Measurements from ENCODE around the gene ZNF334.

The ZNF334 gene

DNA sequence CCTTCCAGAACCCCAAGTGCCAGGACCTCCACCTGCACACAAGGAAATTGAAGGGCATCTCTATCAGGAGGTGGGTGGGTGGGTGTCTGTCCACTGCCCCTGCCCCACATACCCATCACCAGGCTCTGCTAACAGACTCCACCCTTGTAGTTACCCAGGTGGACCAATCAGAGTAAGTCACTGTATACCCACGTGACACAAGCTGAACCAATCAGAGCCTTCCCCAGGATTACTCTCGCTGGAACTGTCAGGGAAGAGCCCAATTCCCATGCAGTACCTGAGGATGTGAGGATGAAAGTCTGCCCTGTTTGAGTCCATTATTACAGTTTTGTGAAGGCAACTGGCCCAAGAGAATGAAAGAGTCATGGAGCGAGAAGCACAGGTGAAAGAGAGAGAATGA, 32.9 kb upstream of the ZNF334 start:
- DNase-seq (ENCODE audit: low read depth in 1 of 2, low spot score in 1 of 2), result no peak

DNA sequence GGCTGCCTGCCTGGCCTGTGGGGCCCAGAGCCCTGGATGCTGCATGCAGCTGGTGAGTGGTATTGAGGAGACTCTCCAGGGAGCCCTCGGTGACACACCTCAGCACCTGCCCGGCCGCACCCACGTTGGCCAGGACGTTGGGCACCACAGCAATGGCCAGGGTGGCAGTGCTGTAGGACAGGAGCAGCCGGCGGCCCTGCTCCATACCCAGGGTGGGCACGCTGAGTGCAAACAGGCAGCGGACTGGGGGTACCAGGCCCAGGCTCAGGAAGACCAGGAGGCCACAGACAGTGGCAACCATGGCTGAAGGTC, 32.4 kb upstream of the ZNF334 start:
- no peak for DNase-seq (ENCODE audit: low read depth in 1 of 2, low spot score in 1 of 2)

DNA sequence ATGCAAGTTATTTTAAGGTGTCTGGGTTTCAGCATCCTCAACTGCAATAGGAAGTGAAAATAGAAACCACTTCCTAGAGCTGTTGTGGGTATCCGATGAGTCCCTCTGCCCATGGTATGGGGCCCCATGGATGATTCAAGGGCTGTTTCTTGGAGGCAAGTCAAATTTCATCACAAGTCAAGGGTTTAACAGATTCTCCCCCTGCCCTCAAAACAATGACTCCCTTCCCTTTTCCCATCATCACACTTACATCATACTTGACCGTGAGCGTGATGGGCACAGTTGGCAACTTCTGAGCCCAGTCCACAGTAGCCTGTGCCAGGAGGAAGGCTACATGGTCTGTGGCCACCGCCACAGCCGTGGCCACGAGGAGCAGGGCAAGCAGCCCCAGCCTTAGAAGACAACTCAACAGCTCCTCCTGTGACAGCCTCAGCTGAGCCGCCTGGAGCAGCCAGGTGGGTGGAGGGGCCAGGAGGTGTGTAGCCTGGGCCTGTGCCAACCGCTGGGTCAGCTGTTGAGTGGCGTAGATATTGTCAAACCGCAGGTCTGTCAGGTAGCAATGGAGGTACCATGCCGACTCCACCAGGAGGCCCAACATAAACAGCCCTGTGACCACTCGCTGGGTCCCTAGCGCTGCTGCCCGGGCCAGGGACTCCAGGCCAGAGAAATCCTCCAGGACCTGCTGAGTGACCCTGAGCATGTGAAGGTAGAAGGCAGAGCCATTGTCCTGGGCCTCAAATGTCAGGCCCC, 31.9 kb upstream of the ZNF334 start:
- no peak for DNase-seq (ENCODE audit: low read depth in 1 of 2, low spot score in 1 of 2)

DNA sequence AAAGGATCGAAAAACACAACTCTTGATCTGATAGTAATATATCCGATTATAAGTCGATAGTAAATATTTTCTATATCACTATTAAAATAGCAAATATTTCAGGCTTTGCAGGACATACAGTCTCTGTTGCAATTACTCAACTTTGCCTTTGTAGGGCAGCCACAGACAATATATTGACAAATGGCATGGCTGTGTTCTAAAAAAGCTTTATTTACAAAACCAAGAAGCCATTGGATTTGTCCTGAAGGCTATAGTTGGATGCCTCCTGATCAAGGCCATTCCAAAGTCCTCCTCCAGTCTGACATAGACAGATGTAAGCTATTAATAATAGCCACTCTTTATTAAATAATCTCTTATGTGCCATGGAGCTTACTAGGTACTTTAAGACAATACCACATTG, 31.2 kb upstream of the ZNF334 start:
- no peak for DNase-seq (ENCODE audit: low read depth in 1 of 2, low spot score in 1 of 2)

DNA sequence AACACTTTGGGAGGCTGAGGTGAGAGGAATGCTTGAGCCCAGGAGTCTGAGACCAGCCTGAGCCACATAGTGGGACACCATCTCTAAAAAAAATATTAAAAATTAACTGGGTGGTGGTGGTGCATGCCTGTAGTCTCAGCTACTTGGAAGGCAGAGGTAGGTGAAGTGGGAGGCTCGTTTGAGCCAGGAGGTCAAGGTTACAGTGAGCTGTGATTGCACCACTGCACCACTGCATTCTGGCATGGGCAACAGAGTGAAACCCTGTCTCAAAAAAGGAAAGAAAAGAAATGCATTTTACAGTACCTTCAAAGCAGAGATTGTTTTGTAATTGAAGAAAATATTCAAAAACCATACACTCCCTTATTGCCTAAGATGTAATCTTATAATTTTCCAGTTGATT, 30.6 kb upstream of the ZNF334 start:
- DNase-seq (ENCODE audit: low read depth in 1 of 2, low spot score in 1 of 2), result no peak

DNA sequence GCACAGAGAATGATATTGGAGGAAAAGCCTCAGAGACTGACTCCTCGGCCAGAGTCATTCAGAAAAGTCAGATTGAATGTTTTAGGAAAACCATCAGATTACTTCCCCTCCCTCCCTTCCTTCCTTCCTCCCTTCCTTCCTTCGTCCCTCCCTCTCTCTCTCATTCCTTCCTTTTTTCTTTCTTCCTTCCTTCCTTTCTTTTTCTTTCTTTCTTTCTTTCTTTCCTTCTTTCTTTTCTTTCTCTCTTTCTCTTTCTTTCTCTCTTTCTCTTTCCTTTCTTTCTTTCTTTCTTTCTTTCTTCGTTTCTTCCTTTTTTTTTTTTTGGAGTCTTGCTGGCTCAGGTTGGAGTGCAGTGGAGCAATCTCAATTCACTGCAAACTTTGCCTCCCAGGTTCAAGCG, 29.7 kb upstream of the ZNF334 start:
- DNase-seq (ENCODE audit: low read depth in 1 of 2, low spot score in 1 of 2), result no peak

DNA sequence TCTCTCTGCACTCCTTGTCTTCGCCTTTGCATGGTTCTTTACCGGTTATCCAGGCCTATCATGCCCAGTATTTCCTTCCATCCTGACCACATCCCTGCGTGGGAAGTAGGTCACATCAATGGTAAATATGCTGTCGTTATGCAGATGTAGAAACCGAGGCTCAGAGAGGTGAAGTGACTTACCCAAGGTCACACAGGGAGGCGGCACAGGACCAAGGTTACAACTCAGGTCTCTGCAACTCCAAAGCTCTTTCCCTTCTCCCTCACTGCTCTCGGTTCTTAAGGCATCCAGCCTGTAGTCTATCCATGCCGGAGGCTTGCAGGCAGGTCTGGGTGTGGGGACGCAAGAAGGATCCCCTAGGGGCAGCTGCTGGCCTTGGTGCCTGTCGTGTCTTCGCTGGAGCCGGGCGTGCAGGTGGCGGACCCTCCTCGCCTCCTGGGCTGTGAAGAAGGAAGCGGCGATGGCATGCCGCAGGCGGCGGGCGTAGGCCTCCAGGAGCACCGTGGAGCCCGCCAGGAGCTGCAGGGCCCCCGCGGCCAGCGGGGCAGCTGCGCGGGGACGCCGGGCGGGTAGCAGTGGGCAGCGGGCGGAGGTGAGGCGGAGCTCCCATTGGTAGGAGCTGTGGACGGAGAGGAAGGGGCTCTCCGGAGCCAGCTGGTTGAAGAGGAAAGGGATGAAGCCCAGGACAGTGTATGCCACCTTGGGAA, 28.0 kb upstream of the ZNF334 start:
- DNase-seq (ENCODE audit: low read depth in 1 of 2, low spot score in 1 of 2), result no peak

DNA sequence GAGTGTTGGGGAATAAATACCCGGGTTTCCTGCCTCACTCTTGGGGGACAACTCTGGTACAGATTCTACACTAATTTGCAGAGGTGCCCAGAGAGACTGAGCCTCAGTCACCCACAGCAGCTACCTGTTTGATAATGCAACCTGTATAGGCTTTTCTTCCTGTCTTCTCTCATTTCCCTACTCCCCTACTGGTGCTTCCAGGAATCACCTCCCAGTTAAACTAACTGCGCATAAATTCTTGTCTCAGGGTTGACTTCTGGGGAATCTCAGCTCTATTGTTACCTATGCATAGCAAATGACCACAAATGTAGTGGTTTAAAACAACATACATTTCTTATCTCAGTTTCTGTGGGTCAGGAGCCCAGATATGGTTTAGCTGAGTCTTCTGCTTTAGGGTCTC, 25.8 kb upstream of the ZNF334 start:
- DNase-seq (ENCODE audit: low read depth in 1 of 2, low spot score in 1 of 2), result no peak

DNA sequence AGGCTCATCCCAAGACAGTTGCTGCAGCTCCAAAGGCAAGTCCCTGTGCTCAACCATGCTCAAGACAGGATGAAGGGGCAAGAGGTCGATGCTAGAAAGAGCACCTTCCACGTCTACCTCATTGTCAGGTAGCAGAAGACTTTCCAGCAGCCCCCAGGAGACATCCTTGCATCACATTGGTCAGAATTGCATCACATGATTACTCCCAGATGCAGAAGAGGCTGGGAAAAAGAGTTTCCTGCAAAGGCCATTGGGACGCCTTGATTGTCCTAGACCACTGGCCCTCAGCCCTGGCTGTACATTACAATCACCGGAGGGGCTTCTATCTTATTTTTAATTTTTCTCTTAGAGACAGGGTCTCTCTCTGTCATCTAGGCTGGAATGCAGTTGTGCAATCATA, 17.3 kb upstream of the ZNF334 start:
- no peak for DNase-seq (ENCODE audit: low read depth in 1 of 2, low spot score in 1 of 2)

DNA sequence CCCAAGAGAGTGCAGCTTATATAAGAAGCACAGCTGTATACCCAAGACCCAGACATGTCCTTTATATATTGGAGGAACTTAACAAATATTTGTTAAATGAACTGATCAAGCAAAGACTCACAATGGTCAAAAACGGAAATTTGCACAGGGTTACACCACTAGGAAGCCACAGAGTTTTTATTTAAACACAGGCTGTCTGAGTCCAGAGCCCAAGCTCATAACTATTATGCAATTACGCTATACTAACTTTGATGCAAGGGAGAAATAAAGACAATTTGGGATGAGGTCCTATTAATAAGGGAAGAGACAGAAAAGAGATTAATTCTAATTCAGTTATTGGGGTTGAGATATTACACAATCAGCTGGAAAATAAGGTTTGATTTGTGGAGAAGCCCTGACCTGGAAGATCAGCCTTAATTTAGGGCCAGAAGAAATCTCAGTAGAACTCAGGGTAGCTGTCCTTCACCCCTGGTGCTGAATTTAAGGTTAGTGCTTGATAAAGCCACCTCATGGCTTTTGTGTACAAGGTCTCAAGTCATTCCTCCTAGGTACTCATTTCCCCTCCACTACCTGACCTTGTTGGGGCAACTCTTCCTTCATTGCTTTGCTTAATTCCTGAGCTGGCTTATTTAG, 10.5 kb upstream of the ZNF334 start:
- DNase-seq (ENCODE audit: low read depth in 1 of 2, low spot score in 1 of 2), result no peak

DNA sequence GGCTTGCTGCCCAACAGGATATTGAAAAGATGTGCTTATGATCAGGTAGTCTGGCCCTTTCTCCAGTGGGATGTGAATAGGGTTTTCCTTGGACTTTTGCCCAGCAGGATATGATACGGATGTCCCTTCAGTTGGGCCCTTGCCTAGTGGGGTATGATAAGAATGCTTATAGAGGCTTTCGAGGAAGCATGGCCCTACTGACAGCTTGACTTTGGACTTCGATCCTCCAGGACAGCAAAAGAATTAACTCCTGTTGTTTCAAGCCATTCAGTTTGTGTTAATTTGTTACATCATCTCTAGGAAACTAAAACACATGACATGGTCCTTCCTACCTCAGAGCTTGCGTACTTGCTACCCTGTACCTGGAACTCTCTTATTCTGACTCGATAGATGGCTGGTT, 9.7 kb upstream of the ZNF334 start:
- DNase-seq (ENCODE audit: low read depth in 1 of 2, low spot score in 1 of 2), result no peak

DNA sequence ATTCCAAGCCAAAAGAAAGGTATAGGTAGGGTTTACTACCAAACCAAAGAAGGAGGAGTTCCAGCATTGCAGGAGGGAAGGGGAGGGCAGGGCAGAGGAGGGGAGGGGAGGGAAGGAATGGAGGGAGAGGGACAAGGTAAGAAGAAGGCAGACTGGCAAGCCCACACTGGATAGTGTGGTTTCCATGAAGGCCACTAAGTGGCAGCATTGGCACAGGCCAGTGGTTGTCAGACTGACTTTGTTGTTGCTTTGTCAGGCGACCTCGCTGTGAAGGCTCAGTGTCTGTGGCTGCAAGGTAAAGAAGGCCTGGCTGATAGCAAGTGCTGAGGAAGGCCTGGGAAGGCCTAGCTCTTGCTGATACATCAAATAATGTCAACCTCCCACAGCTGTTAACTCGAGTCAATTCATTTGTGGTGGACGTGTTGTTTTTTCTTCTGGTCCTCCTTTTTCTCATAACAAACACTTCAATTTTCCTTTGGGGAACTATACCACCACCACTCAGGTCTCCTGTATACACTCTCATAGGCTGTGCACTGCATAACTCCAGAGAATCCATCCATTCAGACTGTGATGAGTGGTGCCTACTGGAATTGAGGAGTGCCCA, 7.7 kb upstream of the ZNF334 start:
- DNase-seq (ENCODE audit: low read depth in 1 of 2, low spot score in 1 of 2), result peak in 1 of 2 donors; percentile 14

DNA sequence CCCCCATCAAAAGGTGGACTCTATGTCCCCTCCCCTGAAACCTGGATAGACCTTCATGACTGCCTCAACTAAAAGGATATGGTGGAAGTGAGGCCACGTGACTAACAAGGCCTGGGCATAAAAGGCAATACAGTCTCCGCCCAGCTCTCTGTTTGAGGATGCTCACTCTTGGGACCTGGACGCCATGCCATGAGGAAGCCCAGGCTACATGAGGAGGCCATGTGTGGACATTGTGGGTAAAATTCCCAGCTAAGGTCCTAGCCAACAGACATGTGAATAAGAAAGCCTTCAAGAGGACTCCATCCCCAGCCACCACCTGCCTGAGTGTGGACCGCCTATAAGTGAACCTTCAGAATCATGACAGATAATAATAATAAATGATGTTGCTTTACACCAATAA, 7.2 kb upstream of the ZNF334 start:
- DNase-seq (ENCODE audit: low read depth in 1 of 2, low spot score in 1 of 2), result no peak

DNA sequence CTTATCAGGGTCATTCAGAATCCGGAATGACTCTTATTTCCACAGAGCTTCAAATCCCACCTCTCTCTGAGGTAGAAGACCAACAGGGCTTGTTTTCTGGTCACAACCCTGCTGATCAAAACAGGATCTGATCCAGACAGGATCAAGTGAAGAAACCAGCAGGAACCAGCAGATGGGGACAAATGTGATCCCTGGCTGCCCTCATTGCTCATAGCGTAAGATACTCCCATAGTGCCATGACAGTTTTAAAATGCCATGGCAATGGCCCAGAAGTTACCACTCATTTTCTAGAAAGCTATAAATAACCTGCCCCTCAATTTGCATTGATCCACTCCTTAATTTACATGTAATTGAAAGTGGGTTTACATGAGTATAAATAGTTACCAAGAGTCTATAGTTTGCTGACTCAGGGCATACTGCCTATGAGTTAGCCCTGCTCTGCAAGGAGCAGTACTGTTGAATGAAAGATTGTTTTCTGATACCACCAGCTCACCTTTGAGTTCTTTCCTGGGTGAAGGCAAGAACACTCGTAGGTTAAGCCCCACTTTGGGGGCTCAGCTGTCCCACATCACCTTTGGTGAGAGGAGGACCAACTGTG, 6.2 kb upstream of the ZNF334 start:
- DNase-seq (ENCODE audit: low read depth in 1 of 2, low spot score in 1 of 2), result no peak

DNA sequence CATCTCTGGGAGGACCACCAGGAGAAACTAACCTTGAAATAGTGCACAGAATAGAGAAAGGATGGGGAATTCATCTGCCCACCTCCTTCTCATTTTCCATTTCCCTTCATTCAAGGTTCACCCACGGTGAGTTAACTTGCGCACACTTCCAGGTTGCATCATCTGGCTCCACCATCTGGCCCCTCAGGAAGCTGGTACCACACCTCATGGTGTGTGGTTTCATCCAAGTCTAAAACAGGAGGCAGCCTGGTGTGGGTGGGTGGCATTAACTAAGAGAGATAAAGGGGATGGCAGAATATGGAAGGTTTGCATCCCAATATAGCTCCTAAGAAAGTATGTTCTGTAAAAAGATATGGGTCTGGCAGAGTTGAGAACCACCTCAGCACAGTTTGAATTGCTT, 3.8 kb downstream of the ZNF334 start:
- DNase-seq (ENCODE audit: low read depth in 1 of 2, low spot score in 1 of 2), result no peak

DNA sequence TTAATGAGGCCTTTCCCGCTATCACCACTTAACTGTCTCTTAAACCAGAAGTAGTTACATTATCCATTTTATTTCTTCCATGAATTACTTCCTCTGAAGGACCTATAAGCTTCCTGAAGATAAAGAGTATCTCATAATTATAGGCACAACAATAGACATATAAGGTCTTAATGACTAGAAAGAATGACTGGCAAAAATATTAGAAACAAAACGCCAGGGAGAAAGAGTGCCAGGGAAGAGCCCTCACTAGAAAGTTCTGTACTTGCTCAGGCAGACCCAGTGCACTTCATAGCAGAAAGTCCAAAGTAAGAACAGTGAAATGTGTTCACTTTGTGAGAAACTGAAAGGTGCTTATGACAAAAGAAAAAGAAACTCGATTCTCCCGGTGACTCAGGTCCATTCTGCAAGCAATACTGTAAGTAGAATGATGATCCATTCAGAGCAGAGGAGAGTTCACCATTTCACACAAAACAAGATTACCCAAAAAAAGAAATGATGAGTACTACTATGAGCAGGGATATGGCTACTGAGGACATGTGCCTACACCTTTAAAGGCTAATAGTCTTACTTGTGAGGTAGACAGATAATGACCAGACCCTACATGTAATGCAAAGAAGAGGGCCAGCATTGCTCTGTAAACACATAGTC, 5.5 kb downstream of the ZNF334 start:
- no peak for DNase-seq (ENCODE audit: low read depth in 1 of 2, low spot score in 1 of 2)

DNA sequence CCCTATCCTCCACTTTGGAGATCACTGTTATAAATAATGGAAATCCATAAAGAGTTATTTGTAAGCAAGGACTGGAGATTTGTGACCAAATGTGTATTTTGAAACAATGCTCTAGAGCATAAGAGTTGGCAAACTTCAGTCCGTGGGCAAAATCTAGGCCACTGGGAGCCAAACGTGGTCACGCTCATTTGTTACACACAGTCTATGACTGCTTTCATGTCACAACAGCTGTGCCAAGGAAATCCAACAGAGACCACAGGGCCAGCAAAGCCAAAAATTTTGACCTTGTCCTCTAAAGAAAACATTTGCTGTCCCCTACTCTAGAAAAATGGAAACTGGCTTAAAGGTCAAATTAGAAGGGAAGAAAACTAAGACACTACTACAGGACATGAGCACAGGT, 7.9 kb downstream of the ZNF334 start:
- DNase-seq (ENCODE audit: low read depth in 1 of 2, low spot score in 1 of 2), result no peak

DNA sequence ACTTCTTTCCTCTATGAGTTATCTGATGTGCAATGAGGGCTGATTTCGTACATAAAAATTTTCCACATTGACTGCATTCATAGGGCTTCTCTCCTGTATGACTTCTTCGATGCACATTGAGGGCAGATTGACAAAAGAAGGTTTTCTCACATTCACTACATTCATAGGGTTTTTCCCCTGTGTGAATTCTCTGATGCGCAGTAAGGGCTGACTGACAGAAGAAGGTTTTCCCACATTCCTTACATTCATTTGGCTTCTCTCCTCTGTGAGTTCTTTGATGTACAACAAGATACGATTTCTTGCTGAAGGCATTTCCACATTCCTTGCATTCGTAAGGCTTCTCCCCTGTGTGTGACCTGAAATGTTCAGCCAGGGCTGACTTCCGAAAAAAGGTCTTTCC, 11.4 kb downstream of the ZNF334 start:
- no peak for DNase-seq (ENCODE audit: low read depth in 1 of 2, low spot score in 1 of 2)

DNA sequence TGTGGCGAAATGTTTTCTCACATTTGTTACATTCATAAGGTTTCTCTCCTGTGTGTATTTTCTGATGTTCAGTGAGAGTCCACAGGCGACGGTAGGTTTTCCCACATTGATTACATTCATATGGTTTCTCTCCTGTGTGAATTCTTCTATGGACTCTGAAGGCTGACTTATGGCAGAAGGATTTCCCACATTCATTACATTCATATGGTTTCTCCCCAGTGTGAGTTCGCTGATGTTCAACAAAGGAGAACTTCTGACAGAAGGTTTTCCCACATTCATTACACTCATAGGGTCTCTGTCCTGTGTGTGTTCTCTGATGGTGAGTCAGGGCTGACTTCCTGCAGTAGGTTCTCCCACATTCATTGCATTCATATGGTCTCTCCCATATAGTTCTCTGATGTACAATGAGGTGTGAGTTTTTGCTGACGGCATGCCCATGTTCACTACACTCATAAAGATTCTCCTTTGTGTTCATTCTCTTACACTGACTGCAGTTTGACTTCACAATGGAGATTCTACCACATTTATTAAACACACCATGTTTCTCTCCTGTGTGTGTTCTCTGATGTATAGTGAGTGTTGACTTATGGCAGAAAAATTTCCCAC, 11.9 kb downstream of the ZNF334 start:
- no peak for DNase-seq (ENCODE audit: low read depth in 1 of 2, low spot score in 1 of 2)

DNA sequence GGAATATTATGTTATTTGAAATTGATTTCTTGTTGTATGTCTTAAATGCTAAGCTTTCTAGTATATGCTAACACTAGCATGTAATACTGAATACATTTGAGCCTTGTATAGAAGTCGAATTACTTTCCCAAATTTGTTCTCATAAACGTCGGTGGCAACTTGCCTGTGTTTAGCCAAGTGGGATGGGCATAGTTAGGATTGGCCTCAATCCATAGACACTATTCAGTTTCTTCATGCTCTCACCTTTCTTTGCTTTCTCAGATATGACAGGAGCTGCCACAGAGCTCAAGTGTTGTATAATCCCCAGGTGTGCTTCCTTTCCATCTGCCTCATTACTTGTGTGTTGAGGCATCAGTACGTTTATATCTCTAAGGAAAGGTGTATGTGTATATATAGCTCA, 19.3 kb downstream of the ZNF334 start:
- DNase-seq (ENCODE audit: low read depth in 1 of 2, low spot score in 1 of 2), result no peak

DNA sequence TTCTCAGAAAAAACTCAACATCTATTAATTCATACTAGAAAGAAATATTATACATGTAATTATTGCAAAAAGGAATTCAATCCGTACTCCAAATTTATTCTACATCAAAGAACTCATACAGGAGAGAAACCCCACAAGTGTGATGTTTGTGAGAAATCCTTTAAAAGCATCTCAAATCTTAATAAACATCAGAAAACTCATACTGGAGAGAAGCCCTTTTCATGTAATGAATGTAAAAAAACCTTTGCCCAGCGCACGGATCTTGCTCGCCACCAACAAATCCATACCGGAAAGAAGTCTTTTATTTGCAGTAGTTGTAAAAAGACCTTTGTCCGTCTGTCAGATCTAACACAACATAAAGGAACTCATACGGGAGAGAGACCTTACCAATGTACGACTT, 22.0 kb downstream of the ZNF334 start:
- no peak for DNase-seq (ENCODE audit: low read depth in 1 of 2, low spot score in 1 of 2)
